GM19467 (cell line): ENCODE data around the gene SLCO1C1.

Experiments
- ATAC-seq: cut with Tn5 transposase; IDR thresholded peaks from one replicate; pipeline ENCODE4 v1.9.1; 2021; ENCODE audit warnings: mild to moderate bottlenecking, moderate library complexity; ENCODE audit not compliant: unreplicated experiment

Gene SLCO1C1

GRCh38 chr12:20792971-20793370 is 97.8 kb downstream of the SLCO1C1 start:
- no peak for ATAC-seq

GRCh38 chr12:20798554-20798953 is 103.4 kb downstream of the SLCO1C1 start:
- no peak for ATAC-seq

GRCh38 chr12:20800160-20800559 is 105.0 kb downstream of the SLCO1C1 start:
- ATAC-seq, result no peak

- no peak for ATAC-seq
Measured at GRCh38 chr12:20801035-20801434, 105.9 kb downstream of the SLCO1C1 start.
